Esophagus (tissue), 2 donors: ENCODE results near the gene HMGB4. TPM values are rescaled to one million over a fixed set of nuclear protein-coding genes. Genes with fewer than 3 reads are reported as not detected.

Experiments used
- H3K27ac ChIP-seq, 2 donors: one replicate each; pipeline ENCODE4 v1.5.1; 2013; ENCODE audit warnings: low read depth in 2 of 2, mild to moderate bottlenecking in 2 of 2, inconsistent platforms in 1 of 2, low read length in 1 of 2, moderate library complexity in 1 of 2
- H3K27me3 ChIP-seq, 2 donors: one replicate each; pipeline ENCODE4 v1.6.1; 2013; ENCODE audit warnings: low read length in 2 of 2, control low read depth in 1 of 2, mild to moderate bottlenecking in 1 of 2; ENCODE audit not compliant: insufficient read depth in 2 of 2, control insufficient read depth in 1 of 2
- H3K36me3 ChIP-seq, 2 donors: one replicate each; pipeline ENCODE4 v1.6.1; 2013; ENCODE audit warnings: low read length in 1 of 2; ENCODE audit not compliant: control insufficient read depth in 2 of 2, insufficient read depth in 2 of 2
- H3K4me1 ChIP-seq, 2 donors: one replicate each; pipeline ENCODE4 v1.6.1; 2013; ENCODE audit warnings: low read length in 1 of 2; ENCODE audit not compliant: control insufficient read depth in 2 of 2, insufficient read depth in 2 of 2
- H3K4me3 ChIP-seq, 2 donors: one replicate each; pipeline ENCODE4 v1.5.1; 2013; ENCODE audit warnings: low read length in 2 of 2, mild to moderate bottlenecking in 2 of 2, low read depth in 1 of 2, moderate library complexity in 1 of 2
- H3K9me3 ChIP-seq, 2 donors: one replicate each; pipeline ENCODE4 v1.6.1; 2013; ENCODE audit warnings: mild to moderate bottlenecking in 2 of 2, low read depth in 1 of 2, low read length in 1 of 2, moderate library complexity in 1 of 2; ENCODE audit not compliant: control insufficient read depth in 2 of 2, insufficient read depth in 1 of 2
- WGBS, 2 donors: extraction: QIAGEN DNeasy Blood & Tissue Kit; methylation state at CpG; one replicate each; pipeline ENCODE4 v1.1.7; 2013; 5-methylcytosine and 5-hydroxymethylcytosine counted together
- polyA plus RNA-seq, 2 donors: library from polyadenylated mRNA; stranded (reverse); fragments of 200-250 nt; gene quantifications; one replicate each; pipeline ENCODE4 v1.2.3, GENCODE V29; 2013
- donor health status: healthy with polysubstance abuse.
- donor health status: Bipolar disorder and iron deficiency.

HMGB4 gene
- polyA plus RNA-seq, 2 donors, result not detected

- H3K36me3 ChIP-seq, result no peaks in the 10 kb centered on the region
- H3K27ac ChIP-seq, result no peak overlapping the region
- no peaks in the 10 kb centered on the region for H3K27me3 ChIP-seq
- no peaks in the 10 kb centered on the region for H3K9me3 ChIP-seq
- H3K4me1 ChIP-seq, result peaks cover 0 to 2% of the 10 kb centered on the region in 2 donors
- 38% methylated on average over 1 of the region's 1 CpG for WGBS, 2 donors
- H3K4me3 ChIP-seq, result no peak overlapping the region
Measured at GRCh38 chr1:33841494-33841893, 22.4 kb upstream of the HMGB4 start.

DNA sequence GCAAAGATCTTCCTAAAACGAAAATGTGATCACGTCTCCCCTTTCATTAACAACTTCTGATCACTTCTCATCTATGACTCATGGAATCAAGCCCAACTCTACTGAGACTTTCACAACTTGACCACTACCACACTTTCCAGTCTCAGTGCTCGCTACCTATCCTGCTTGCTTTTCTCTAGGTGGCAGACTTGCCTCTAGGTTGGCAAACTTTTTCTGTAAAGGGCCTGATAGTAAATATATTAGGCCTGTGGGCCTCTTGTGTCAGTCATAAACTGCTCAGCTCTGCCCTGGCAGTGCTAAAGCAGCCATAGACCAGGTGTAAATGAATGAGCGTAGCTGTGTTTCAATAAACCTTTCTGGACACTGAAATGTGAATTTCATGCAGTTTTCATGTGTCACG, 21.5 kb upstream of the HMGB4 start:
- H3K36me3 ChIP-seq, result no peaks in the 10 kb centered on the region
- H3K9me3 ChIP-seq, result no peaks in the 10 kb centered on the region
- H3K27me3 ChIP-seq, result no peaks in the 10 kb centered on the region
- H3K27ac ChIP-seq, result no peak overlapping the region
- 91% methylated on average over 5 of the region's 5 CpGs for WGBS, 2 donors
- H3K4me1 ChIP-seq, result peaks cover 0 to 2% of the 10 kb centered on the region in 2 donors
- no peak overlapping the region for H3K4me3 ChIP-seq

DNA sequence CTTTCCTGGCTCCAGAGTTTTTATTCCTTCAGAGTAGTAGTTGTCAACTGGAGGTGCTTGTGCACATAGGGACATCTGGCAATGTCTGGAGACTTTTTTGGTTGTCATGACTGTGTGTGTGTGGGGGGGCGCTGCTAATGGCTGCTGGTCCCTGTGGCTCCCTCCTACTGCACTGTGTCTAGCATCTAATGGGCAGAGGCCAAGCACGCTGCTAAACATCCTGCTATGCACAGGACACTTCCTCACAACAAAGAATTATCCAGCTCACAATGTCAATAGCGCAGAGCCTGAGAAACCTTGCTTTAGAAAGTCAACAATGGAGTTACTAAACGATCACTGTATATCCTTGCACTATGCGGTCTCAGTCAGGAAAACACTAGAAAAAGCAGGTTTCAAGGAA, 19.7 kb upstream of the HMGB4 start:
- Histone ChIP-seq H3K4me1 (peaks cover 0 to 2% of the 10 kb centered on the region in 2 donors), H3K36me3 (no peaks in the 10 kb centered on the region), H3K9me3 (no peaks in the 10 kb centered on the region), H3K27me3 (no peaks in the 10 kb centered on the region), H3K27ac (no peak overlapping the region), H3K4me3 (no peak overlapping the region)
- WGBS, 2 donors, result 65 to 76% methylated on average over 5 of the region's 5 CpGs

GRCh38 chr1:33846861-33847260, 17.0 kb upstream of the HMGB4 start:
- peaks cover 0 to 2% of the 10 kb centered on the region in 2 donors for H3K4me1 ChIP-seq
- H3K27ac ChIP-seq, result no peak overlapping the region
- no peaks in the 10 kb centered on the region for H3K9me3 ChIP-seq
- H3K36me3 ChIP-seq, result no peaks in the 10 kb centered on the region
- H3K4me3 ChIP-seq, result no peak overlapping the region
- WGBS, 2 donors, result 93 to 96% methylated on average over 8 of the region's 8 CpGs
- no peaks in the 10 kb centered on the region for H3K27me3 ChIP-seq

DNA sequence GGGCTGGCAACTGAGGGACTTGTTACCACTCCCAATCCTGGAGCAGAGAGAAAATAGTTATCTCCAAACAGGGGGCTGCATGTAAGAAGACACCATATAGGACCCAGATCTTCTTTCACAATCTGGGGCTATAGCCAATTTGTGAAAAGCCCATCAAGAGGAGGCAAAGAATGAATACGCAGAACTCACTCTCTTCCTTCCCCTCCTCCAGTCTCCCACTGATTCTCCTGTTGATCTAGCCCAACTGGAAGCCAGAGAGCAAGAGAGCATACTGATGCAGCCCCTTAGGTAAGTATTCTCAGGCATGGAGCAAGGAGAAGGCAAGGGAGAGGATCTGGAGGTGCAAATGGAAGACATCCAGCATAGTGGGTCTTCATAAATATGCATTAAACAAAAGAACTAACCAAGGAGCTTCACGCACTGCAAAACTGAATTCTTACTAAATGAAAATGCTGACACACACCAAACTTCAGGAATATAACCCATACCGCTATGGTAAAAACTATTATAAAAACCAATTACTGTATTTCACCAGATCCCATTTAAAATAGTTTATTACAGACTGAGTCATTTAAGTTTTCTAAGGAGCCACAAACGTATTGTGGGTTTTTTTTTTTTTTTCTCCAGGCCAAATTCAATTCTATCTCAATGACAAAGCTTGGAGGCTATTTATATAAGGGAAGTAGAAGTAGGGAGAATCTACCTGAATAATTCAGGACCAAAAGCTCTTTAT, 15.5 kb upstream of the HMGB4 start:
- H3K27ac ChIP-seq, result no peak overlapping the region
- no peaks in the 10 kb centered on the region for H3K36me3 ChIP-seq
- H3K9me3 ChIP-seq, result no peaks in the 10 kb centered on the region
- peaks cover 0 to 2% of the 10 kb centered on the region in 2 donors for H3K4me1 ChIP-seq
- 53 to 66% methylated on average over 4 of the region's 4 CpGs for WGBS, 2 donors
- H3K4me3 ChIP-seq, result no peak overlapping the region
- no peaks in the 10 kb centered on the region for H3K27me3 ChIP-seq

GRCh38 chr1:33849211-33849610, 14.7 kb upstream of the HMGB4 start:
- H3K9me3 ChIP-seq, result no peaks in the 10 kb centered on the region
- no peaks in the 10 kb centered on the region for H3K27me3 ChIP-seq
- no peak overlapping the region for H3K27ac ChIP-seq
- 73 to 84% methylated on average over 1 of the region's 1 CpG for WGBS, 2 donors
- H3K4me1 ChIP-seq, result peaks cover 0 to under 1% of the 10 kb centered on the region in 2 donors
- no peaks in the 10 kb centered on the region for H3K36me3 ChIP-seq
- no peak overlapping the region for H3K4me3 ChIP-seq

DNA sequence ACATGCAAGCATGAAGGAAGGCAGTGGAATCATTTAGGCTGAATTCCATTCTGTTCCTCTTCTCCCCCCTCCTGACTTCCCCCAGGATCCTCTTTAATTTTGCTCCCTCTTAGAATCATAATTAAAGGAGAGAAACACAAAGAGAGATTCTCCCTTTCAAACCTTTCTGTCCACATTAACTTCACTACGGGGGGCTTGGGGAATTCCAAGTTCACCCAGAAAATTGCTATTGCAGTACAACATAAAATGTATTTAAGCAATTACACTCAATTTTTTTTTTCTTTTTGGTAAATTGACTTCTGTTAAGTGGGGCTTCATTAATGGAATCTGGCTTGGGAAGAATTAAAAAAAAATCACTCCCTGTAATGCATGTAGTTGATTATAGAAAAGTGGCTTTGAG, 13.4 kb upstream of the HMGB4 start:
- no peaks in the 10 kb centered on the region for H3K9me3 ChIP-seq
- H3K36me3 ChIP-seq, result no peaks in the 10 kb centered on the region
- no peaks in the 10 kb centered on the region for H3K4me1 ChIP-seq
- WGBS, 2 donors, result 83 to 90% methylated on average over 1 of the region's 1 CpG
- no peak overlapping the region for H3K4me3 ChIP-seq
- no peaks in the 10 kb centered on the region for H3K27me3 ChIP-seq
- no peak overlapping the region for H3K27ac ChIP-seq

DNA sequence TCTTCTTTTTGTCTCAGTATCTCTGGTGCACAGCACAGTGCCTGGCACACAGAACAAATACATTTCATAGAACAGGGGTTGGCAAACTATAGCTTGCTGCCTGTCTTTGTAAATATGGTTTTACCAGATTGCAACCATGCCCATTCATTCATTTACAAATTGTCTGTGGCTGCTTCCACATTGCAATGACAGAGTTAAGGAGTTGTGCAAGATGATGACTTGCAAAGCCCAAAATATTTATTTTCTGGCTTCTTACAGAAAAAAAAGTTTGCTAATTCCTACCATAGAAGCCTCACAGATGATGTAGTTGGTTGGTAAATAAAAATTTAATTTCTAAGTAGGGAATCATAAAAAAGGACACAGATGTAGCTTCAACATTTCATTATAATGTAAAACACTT, 11.2 kb upstream of the HMGB4 start:
- H3K36me3 ChIP-seq, result no peaks in the 10 kb centered on the region
- no peaks in the 10 kb centered on the region for H3K9me3 ChIP-seq
- H3K4me3 ChIP-seq, result no peak overlapping the region
- no peaks in the 10 kb centered on the region for H3K4me1 ChIP-seq
- H3K27ac ChIP-seq, result no peak overlapping the region
- peaks cover 0 to 3% of the 10 kb centered on the region in 2 donors for H3K27me3 ChIP-seq

GRCh38 chr1:33853431-33853830, 10.4 kb upstream of the HMGB4 start:
- Histone ChIP-seq H3K27ac (no peak overlapping the region), H3K9me3 (no peaks in the 10 kb centered on the region), H3K36me3 (no peaks in the 10 kb centered on the region), H3K4me1 (no peaks in the 10 kb centered on the region), H3K4me3 (no peak overlapping the region), H3K27me3 (peaks cover 0 to 3% of the 10 kb centered on the region in 2 donors)
- 21 to 31% methylated on average over 1 of the region's 1 CpG for WGBS, 2 donors

DNA sequence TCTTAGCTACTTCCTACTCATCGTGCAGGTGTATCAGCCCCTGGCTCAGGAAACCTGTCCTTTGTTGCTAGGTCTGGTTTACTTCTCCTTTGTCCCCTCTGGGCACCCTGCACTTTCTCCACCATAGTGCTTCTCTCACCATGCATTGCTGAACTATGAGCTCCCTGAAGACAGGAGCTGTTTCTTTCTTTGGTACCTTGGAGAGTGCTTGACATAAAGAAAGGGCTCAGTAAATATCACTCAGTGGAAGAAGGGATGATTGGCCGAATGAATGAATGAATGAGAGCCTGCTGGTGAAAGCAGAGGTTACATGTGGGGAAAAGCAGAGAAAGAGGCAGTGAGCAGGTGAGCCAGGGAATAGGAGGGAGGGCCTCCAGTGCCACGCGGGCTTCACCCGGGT, 9.8 kb upstream of the HMGB4 start:
- no peaks in the 10 kb centered on the region for H3K4me1 ChIP-seq
- no peak overlapping the region for H3K4me3 ChIP-seq
- H3K9me3 ChIP-seq, result no peaks in the 10 kb centered on the region
- no peak overlapping the region for H3K27ac ChIP-seq
- H3K36me3 ChIP-seq, result no peaks in the 10 kb centered on the region
- 63 to 73% methylated on average over 5 of the region's 5 CpGs for WGBS, 2 donors
- H3K27me3 ChIP-seq, result peaks cover 0 to 3% of the 10 kb centered on the region in 2 donors
